CD4-positive, alpha-beta T cell treated with Interferon alpha-2 for 1 hour (primary cell): ENCODE measurements around the gene TSPAN3.

Experiments used
- DNase-seq, 2 donors: peaks; one replicate each; pipeline ENCODE4 v3.0.0-alpha.2; 2020 to 2022

Gene TSPAN3

GRCh38 chr15:77083381-77084160 lies 12.7 kb upstream of the TSPAN3 start:
- peak; percentile 71 to 85 for DNase-seq

- DNase-seq, result no peak
Observed at GRCh38 chr15:77081971-77082370, 11.1 kb upstream of the TSPAN3 start.

GRCh38 chr15:77076323-77076915 lies 5.5 kb upstream of the TSPAN3 start:
- DNase-seq, result no peak

- no peak for DNase-seq
Observed at GRCh38 chr15:77075528-77075927, 4.6 kb upstream of the TSPAN3 start.

- DNase-seq, result no peak
Observed at GRCh38 chr15:77074350-77074749, 3.4 kb upstream of the TSPAN3 start.

GRCh38 chr15:77071305-77072223 lies 655 bp upstream of the TSPAN3 start:
- DNase-seq, result no peak

- no peak for DNase-seq
Observed at GRCh38 chr15:77070180-77070494, 772 bp downstream of the TSPAN3 start.

- DNase-seq, result no peak
Observed at GRCh38 chr15:77069521-77070121, 1.3 kb downstream of the TSPAN3 start.

GRCh38 chr15:77068633-77069032 lies 2.3 kb downstream of the TSPAN3 start:
- no peak for DNase-seq

- no peak for DNase-seq
Observed at GRCh38 chr15:77067691-77068367, 3.1 kb downstream of the TSPAN3 start.

GRCh38 chr15:77066971-77067690 lies 3.8 kb downstream of the TSPAN3 start:
- no peak for DNase-seq

- DNase-seq, result no peak
Observed at GRCh38 chr15:77064539-77065308, 6.2 kb downstream of the TSPAN3 start.

GRCh38 chr15:77064063-77064462 lies 6.8 kb downstream of the TSPAN3 start:
- DNase-seq, result no peak

- DNase-seq, result no peak
Observed at GRCh38 chr15:77063249-77063648, 7.7 kb downstream of the TSPAN3 start.

- no peak for DNase-seq
Observed at GRCh38 chr15:77060546-77060945, 10.4 kb downstream of the TSPAN3 start.

GRCh38 chr15:77059786-77060361 lies 11.0 kb downstream of the TSPAN3 start:
- no peak for DNase-seq

- DNase-seq, result no peak
Observed at GRCh38 chr15:77058468-77058867, 12.4 kb downstream of the TSPAN3 start.

GRCh38 chr15:77057685-77058084 lies 13.2 kb downstream of the TSPAN3 start:
- no peak for DNase-seq

GRCh38 chr15:77057072-77057471 lies 13.8 kb downstream of the TSPAN3 start:
- no peak for DNase-seq

- no peak for DNase-seq
Observed at GRCh38 chr15:77053709-77054108, 17.2 kb downstream of the TSPAN3 start.

GRCh38 chr15:77052556-77052955 lies 18.4 kb downstream of the TSPAN3 start:
- DNase-seq, result no peak
